SW480 (cell line): Measurements from ENCODE around the gene CRYBG2.

Experiments
- DNase-seq: peaks from one replicate; pipeline ENCODE4 v3.0.0-alpha.2; 2016; ENCODE audit warnings: low spot score

Gene CRYBG2

DNA sequence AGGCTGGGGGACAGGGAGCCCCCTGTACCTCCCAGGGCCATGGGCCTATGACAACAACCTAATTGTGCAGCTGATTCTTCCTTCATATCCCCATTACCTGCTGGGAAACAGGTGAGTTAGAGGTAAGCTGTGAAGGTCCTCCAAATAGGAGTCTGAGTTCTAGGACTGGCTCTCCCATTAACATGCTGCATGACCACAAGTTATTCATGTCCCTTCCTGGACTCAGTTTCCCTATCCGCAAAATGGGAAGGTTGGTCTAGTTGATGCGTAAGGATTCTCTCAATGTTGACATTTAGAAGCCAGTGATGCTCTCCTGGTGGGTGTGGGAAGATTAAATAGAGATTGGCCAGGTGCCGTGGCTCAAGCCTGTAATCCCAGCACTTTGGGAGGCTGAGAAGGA, 14.6 kb upstream of the CRYBG2 start:
- no peak for DNase-seq

DNA sequence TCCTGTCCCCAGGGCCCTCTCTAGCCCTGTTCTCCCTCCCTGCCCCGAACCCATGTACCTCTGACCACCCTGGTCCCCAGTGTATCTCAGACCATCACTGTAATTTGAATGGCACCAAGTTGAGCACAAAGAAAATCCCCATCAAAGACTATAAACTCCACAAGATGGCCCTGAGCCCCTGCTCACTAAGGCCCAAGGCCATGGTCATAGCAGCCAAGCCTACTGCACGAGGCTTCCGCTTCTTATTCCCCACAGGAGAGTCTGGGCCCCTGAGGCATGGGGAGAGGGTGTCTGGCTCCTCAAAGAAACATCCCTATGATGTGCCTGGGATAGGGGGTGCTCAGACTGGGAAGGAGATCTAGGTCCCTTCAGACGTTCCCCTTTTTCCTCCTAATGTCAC, 14.1 kb upstream of the CRYBG2 start:
- DNase-seq = no peak

DNA sequence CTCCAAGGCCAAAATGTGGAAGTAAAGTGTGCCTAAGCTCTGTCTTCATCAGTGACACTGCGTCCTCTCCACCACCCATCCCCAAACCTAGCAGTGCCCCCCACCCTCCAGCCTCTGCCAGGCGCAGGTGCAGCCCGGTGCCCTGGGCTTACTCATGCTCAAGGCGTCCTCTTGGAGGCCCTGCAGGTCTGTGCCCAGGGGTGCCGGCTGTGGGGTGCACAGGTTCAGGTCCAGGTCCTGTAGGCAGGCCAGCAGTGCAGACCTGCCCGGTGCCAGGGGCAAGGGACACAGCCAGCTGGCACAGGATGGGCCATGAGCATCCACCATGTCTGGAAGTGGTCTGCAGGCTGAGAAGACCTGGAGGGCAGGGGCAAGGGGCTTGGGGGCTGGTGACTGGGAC, 13.5 kb upstream of the CRYBG2 start:
- no peak for DNase-seq

DNA sequence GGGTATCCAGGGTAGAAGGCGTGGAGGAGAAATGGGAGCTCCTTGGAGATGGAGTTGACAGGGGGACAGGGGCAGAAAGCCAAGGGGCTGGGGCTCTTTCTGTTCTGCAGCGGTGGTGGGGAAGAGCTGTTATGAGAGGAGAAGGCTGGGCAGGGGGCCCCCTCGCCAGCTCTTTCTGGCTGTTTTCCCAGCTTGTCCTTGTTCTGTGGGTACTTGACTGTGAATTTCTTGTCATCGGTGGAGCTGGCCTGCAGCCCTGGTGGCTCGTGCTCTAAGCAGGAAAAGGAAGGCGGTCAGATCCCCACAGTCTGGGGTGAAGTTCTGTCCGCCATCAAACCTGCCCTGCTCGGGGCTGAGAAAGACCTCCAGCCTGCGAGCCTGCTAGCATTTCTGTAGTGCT, 11.0 kb upstream of the CRYBG2 start:
- no peak for DNase-seq

DNA sequence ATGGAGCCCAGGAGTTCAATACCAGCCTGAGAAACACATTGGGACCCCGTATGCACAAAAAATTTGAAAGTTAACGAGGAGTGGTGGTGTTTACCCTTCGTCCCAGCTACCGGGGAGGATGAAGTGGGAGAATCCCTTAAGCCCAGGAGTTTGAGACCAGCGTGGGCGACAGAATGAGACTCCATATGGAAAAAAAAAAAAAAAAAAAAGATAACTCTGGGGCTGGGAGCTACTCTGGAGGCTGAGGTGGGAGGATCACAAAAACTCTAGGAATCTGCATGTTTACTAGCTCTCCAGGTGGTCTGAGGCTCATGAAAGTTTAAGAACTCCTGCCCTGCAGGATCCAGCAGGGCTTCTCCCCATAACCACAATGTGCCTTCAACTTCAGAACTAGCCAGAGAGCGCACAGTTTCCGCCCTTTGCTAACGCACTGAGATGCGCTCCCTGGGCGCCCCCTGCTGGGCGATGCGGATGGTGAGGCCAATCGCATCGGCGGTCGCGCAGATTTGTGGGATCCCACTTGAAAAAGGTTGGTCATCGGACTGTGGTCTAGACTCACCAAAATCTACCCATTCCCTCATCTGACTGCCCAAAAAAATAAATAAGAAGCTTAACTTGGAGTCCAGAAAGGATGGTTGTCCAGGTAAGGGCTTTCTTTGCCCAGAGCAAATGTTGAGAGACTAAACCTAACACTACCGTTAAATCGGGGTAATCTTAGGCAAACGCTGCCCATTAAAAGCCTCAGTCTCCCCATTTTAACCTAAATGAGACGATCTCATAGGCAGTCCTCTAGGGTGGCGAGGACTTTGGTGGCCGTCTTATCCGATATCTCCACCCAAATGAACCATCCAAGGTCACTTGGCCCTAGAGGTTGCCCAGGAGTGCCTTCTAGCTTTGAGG, 9.9 kb upstream of the CRYBG2 start:
- peak; percentile 79 for DNase-seq

DNA sequence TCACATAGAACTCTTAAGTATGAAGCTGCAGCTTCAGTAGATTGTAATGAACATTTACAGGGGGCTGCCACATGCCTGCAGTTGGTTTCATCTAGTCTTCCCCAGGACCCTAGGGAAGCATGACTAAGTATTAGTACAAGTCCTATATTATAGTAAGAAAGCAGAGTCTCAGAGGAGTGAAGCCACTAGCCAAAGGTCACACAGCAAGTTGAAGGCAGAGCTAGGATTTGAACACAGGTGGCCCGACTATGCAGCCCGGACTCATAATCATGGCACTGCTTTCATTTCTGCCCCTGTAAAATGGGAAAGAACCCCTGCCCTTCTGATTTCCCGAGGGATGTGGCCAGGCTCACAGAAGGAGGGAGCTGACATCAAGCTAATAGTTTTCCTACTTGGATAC, 8.4 kb upstream of the CRYBG2 start:
- DNase-seq = no peak

DNA sequence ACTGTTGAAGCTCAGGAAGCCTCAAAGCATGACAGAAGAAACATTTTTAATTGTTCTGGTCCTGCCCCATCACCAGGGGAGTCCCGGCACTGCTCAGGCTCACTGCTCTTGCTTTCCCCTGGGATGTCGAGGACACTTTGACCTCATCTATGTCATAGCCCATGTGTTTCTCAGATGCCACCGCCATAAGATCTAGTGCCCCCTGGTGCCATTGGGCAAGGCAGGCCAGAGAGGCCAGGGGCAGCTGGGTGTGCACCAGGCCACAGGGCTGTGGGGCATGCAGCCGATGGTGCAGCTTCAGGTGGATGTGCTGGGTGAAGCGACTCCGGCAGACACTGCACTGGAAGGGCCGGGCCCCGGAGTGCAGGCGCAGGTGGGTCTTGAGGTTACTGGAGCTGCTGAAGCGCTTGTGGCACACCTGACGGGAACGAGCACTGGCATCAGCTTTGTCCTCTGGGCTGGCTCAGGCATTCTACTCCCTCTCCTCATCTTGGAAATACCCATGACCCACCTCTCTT, 7.7 kb upstream of the CRYBG2 start:
- no peak for DNase-seq

DNA sequence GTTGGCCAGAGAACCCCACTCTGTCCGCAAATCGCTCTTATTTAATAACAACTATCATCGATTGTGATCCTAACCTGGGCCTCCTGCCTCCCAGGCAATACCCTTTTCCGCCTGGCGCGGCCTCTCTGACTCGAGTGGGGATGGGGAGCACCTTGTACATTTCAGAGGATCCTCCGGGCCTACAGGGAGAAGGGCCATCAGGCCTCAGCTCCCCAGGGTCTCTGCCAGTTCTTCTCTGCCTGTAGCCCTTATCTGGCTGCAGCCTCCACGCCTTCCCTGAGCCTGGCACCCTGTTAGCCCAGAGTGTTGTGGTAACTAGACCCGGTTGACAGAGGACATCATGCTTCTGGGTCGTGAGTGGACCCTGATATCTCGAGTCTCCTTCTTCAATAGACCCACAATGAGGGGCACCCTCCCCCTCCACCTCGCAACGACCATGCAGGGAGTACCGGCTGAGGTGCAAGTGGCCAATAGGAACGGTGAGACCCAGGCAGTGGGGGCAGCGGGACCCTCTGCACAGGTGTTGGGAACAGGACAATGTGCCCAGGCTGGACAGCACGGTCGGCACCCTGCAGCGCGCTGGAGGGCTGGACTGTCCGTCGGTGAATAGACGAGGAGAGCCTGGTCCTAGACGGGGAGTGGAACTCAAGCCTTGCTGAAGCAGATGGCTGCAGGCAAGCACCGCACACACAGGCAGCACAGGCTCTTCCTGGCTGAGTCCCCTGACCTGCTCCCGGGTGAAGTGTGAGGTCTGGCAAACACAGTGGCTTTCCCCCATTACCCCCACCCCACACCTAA, 7.1 kb upstream of the CRYBG2 start:
- DNase-seq = no peak

DNA sequence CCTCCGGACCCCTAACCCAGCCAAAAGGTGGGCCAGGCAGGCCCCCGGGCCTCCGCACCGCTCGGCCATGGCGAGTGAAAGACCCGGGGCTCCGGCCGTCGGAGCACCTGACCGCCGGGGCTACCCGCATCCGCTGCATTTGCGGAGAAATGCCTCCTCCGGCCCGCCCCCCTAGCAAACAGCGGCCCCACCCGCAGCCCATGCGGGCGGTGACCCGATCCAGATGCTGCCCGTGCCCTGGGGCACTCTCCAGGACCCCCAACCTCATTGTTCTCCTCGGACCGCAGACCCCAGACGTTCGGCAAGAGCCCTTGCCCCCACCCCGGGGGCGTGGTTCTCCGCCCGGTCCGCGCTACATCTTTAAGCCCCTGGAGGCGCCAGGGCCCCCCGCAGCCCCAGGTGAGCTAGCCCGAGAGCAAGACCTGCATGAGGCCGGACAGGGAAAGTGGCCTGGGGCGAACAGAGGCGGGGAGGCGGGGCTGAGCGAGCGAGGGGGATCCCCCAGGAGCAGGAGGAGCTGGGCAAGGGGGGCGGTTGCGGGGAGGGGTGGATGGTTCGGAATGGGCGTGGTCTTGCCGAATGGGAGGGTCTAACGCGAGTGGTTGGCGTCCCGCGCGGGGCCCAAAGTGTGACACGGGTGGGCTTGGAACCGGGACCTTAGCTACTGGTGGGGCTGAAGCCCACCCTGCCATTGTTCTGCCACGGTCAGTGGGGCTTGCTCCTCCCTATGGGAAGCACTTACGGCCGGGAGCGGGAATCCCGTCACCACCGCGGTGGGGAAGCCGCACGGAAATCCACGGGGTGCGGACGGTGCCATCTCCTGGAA, 6.3 kb upstream of the CRYBG2 start:
- no peak for DNase-seq

DNA sequence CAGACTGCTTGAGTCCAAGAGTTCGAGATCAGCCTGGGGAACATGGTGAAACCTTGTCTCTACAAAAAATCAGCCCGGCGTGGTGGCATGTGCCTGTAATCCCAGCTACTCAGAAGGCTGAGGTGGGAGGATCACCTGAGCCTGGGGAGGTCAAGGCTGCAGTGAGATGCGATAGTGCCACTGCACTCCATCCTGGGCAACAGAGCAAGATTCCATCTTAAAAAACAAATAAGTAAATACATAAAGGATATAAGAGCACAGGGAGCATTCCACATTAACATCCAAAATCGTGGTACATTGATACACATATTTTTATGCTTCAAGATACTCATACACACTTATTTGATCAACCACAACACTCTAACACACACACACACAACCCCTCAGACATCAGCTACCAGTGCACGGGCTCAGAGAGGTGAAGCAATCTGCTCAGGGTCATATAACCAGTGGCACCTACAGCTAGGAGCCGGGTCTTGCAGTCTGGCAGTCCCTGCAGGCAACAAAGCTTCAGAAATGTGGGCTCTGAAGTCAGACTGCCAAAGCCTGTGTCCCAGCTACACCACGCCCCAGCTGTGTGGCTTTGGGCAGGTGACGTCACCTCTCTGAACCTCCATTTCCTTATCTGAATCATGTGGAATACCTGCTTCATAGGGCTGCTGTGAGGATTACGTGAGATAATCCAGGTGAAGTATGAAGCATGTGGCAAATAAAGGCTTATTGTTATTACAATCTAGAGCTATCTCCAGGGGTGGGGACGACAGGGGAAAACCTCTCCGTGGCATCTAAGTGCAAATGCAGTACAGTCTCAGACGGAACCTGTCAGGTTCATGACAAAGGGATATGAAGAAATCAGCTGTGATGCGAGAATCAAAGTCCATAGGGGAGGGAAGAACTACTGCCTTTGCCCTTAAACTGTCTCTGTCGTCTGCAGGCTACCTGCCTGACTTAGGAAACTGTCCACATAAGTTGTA, 4.8 kb upstream of the CRYBG2 start:
- DNase-seq = peak; percentile 95

DNA sequence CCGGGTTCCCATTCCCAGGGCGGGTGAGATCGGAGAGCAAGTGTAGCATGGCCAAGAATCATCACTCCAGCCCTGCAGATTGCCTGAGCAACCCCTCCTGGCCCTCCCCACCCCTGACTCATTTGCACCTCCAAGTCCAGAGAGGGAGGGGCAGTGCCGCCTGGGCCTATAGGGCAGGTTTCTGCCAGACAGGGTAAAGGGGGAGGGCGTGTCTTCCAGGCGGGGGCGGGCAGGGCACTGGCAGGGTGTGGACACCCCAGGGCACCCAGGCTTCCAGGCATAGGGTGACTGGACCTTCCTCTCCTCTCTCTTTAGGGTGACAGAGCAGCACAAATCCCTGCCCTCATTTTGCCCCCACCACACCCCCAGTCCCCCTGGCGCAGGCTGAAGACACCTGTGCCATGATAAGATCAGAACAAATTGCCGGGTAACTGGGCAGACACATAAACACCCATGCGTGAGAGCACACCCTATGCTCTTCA, 3.2 kb upstream of the CRYBG2 start:
- peak; percentile 83 for DNase-seq

DNA sequence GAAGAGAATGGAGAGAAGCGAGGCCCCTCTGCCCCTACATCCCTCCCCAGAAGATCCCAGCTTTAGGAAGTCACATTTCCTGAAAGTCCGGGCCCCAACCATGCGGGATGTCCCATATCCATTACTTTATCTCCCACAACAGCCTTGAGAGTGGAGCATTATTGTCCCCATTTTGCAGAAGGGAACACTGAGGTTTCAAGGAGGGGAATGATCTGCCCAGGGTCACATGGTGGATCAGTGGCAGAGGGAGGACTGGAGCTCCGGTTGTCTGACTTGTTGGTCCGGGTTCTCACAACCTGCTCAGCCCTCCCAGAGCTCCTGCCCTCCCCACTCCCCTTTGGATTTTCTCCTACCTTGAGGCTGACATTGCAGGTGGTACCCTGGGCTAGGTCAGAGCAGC, 2.2 kb upstream of the CRYBG2 start:
- DNase-seq = no peak

DNA sequence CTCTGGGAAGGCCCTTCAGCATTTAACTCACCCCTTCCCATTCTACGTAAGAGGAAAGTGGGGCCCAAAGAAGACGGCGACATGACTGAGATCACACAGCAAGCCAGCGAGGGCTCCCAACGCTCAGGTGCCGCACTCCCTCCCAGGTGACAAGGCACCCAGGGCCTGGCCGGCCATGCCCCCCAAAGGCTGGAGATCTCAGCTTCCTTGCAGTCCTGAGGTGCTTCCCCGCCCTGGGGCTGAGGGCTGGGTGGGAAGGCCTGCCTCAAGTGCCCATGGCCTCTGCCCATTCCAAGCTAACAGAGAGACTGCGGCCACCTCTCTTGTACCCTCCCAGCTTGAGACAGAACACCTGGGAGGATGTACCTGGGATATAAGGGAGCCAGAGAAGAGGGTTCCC, 1.0 kb upstream of the CRYBG2 start:
- DNase-seq = no peak

DNA sequence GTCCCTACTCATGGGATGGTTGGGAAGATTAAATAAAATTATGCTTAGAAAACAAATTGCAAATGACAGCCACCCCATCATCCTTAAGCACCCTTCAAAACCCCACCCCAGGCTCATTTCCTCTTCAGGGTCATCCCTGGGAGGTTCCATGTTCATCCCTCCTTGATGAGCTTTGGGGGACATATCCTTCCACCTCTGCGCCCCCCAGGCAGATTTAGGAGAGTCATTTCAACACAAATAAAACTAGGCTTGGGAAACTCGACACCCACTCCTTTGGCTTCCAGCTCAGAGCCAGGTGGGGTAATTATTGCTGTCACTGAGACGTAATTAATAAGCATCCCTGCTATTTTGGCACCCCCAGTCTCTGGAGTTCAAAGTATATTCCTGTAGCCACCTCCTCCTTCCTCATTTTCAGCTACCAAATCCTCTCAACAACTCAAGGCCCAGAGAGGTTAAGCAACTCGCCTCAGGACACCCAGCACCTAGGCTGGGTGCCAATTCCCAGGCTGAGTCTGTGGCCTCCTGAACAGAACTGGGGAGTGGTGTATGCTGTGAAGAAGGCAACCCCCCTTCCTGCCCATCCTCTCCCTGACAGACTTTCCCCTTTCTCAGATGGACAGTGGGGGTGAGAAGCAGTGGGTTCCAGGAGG, 595 bp downstream of the CRYBG2 start:
- DNase-seq = no peak

DNA sequence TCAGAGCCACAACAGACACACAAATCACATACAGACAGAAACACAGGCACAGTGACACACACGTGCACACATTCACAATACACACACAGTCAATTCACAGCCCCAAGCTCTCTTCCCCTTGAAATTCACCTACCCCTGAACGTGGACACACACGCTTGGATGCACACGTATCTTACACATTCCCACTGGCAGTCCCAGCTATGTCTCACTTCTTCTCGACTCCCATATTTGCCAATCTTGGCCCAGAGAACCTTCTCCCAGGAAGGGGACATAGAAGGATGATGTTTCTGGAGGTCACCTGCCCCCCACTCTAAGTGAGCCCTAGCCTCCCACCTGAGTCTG, 1.6 kb downstream of the CRYBG2 start:
- no peak for DNase-seq

DNA sequence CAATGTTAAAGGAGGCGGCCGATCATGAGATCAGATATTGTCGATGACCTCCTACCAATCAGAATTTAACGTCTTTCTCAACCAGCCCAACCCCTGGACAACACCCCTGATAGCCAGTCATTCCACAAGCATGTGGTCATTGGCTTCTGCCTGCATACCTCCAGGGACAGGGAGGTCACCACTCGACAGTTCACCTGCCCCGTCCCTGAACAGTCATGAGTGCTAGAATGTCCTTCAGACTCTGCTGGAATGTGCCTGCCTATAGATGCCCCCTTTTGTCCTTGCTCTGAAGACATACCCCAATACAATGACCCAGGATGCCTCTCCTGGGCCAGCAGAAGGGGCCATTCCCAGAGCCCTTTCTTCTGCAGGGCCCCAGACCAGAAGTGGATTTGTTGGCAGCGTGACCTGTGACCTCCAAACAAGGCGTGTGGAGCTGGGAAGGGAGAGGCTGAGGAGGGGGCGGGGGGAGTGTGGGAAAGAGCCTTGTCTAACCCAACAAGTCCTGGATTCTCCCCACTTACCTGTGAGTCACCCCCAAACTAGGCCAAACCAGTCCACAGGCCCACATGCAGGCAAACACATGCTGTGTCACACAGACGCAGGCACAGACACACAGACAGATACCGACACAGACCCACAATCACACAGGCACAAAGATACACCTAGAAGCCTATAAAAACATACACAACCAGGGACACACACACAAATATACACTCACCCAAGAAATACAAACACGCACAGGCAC, 2.2 kb downstream of the CRYBG2 start:
- peak; percentile 96 for DNase-seq

DNA sequence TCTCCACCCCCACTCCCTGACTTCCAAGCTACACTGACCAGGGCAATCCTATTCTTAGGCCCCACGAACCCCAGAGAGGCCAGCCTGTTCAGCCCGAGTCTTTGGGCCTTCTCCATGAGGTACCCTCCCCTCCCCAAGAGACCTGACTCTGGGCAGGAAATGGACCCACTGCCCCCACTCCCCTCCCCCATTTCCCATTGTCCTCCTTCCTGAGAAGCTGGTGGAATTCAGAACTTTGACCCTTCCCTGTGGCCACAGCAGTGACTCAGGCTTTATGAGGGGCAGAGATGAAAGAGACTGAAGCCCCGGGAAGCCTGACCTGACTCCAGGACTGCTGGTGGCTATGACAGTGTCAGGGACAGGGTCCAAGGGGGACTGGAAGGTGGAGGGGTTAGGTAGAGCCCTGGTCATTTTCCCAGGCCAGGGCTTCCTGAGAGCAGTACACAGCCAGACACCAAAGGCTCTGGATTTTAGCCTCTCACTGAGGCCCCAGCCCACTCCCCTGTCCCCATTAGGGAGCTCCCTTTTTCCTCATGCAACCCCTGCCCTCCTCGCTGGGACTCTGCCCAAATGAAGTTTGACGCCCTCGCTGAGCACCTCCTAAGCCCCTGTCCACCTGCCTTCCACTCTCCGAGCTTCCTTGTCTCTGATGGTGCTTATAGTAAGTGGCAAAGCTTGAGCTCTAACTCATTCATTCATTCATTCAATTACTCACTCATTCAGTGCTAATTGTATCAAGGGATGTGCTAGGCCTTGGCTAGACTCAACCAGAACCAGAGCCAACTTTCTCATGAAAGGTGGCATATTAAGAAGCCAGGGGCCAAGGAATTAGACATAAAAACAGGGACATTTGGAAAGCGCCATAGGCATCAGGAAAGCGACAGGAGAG, 3.0 kb downstream of the CRYBG2 start:
- DNase-seq = peak; percentile 96

DNA sequence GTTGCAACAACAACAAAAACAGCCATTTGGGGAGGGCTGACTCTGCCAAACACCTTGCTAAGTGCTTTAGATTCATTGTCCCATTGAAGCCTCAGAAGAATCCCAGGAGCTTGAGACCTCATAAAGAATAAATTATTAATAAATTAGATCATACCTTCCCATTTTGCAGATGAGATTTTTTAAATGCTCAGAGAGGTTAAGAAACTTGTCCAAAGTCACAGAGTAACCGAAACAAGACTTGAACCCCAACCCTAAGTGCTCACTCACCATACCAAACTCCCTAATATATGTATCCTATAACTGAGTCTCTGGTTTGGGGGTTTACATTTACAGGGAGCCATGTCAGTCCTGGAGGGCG, 3.6 kb downstream of the CRYBG2 start:
- DNase-seq = no peak

DNA sequence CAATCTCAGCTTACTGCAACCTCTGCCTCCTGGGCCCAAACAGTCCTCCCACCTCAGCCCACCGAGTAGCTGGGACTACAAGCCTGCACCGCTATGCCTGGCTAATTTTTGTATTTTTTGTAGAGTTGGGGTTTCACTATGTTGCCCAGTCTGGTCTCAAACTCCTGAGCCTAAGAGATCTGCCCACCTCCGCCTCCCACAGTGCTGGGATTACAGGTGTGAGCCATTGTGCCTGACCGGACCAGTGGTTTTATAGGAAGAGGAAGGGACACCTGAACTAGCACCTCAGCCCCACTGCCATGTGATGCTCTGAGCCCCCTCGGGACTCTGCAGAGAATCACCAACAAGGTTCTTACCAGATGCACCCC, 4.1 kb downstream of the CRYBG2 start:
- no peak for DNase-seq
